K562 (cell line): ENCODE data around the gene ECD. TPM values are rescaled to one million over a fixed set of nuclear protein-coding genes. Genes with fewer than 3 reads are reported as not detected.
A peak's percentile ranks its signal among the peaks of the same experiment; 100 is the strongest.

Experiments
- DDX20 ChIP-seq: fragments of 450-650 bp; IDR thresholded peaks from 2 replicates; pipeline ENCODE4 v1.6.1; 2016; ENCODE audit warnings: missing genetic modification characterization, low read depth, mild to moderate bottlenecking, missing compliant biosample characterization, moderate library complexity
- EP300 ChIP-seq: IDR thresholded peaks from 2 replicates; pipeline ENCODE4 v1.6.1; 2012; ENCODE audit warnings: low read length, improper control_type of control experiment
- FOSL1 ChIP-seq: fragments of 200-800 bp; sonication (Bioruptor generic); conservative IDR thresholded peaks from 2 replicates; pipeline ENCODE4 v1.6.1; 2016; ENCODE audit warnings: missing genetic modification characterization, missing compliant biosample characterization
- HEY1 ChIP-seq: fragments of 250-450 bp; sonication (Bioruptor Pico); IDR thresholded peaks from 2 replicates; pipeline ENCODE4 v1.5.0; 2020; ENCODE audit warnings: mild to moderate bottlenecking, moderate library complexity, borderline replicate concordance
- ILF3 ChIP-seq: fragments of 450-650 bp; IDR thresholded peaks from 2 replicates; pipeline ENCODE4 v1.6.1; 2018; ENCODE audit warnings: antibody characterized with exemption, mild to moderate bottlenecking, moderate library complexity, borderline replicate concordance
- POLR3G ChIP-seq: IDR thresholded peaks from 2 replicates; pipeline ENCODE4 v1.6.1; 2011; ENCODE audit not compliant: insufficient read length, insufficient replicate concordance; ENCODE audit errors: extremely low read depth
- SMAD3 ChIP-seq: fragments of 450-650 bp; formaldehyde crosslinking; conservative IDR thresholded peaks from 2 replicates; pipeline ENCODE4 v1.4.0; 2020; ENCODE audit warnings: mild to moderate bottlenecking
- SPI1 ChIP-seq: IDR thresholded peaks from 2 replicates; pipeline ENCODE4 v1.6.1; 2011; ENCODE audit warnings: low read depth, low read length, control low read depth, borderline replicate concordance
- TAF1 ChIP-seq: IDR thresholded peaks from 2 replicates; pipeline ENCODE4 v1.6.1; 2011; ENCODE audit warnings: mild to moderate bottlenecking, low read length, moderate library complexity; ENCODE audit not compliant: insufficient read depth, control insufficient read depth, severe bottlenecking; ENCODE audit errors: extremely low read depth
- TAF9B ChIP-seq: fragments of 450-650 bp; IDR thresholded peaks from 2 replicates; pipeline ENCODE4 v1.6.1; 2018; ENCODE audit warnings: mild to moderate bottlenecking; ENCODE audit not compliant: partially characterized antibody
- TCFL5 ChIP-seq: fragments of 250-450 bp; sonication (Bioruptor Pico); conservative IDR thresholded peaks from 2 replicates; pipeline ENCODE4 v1.6.1; 2021; ENCODE audit warnings: mild to moderate bottlenecking, moderate library complexity, matching md5 sums
- UBTF ChIP-seq, 2 experiments: IDR thresholded peaks; 2 replicates each; pipeline ENCODE4 v1.6.1; 2012; ENCODE audit warnings: improper control_type of control experiment in 2 of 2, low read depth in 2 of 2, low read length in 2 of 2, borderline replicate concordance in 1 of 2
- ZNF143 ChIP-seq: sonication (generic); formaldehyde crosslinking; IDR thresholded peaks from 2 replicates; pipeline ENCODE4 v1.9.0; 2022; ENCODE audit warnings: mild to moderate bottlenecking, missing genetic modification reagents
- ZNF583 ChIP-seq: fragments of 250-450 bp; sonication (Bioruptor Pico); IDR thresholded peaks from 2 replicates; pipeline ENCODE4 v1.4.0; 2020
- ZNF639 ChIP-seq, 2 experiments: fragments of 200-800 bp in 1 of 2; sonication (Bioruptor generic) in 1 of 2; sonication (generic) in 1 of 2; formaldehyde crosslinking in 1 of 2; IDR thresholded peaks in 1 of 2; conservative IDR thresholded peaks in 1 of 2; 2 replicates each; pipeline versions ENCODE4 v1.5.0 to v1.6.1; 2016 to 2020; ENCODE audit warnings: missing compliant biosample characterization in 1 of 2, missing genetic modification characterization in 1 of 2, missing genetic modification reagents in 1 of 2
- polyA plus RNA-seq, 8 experiments: library from polyadenylated mRNA; depleted of rRNA in 4 of 8; stranded (reverse) in 5 of 8; unstranded in 3 of 8; fragments of >200 nt; fragmentation: Nextera tagmentation in 2 of 8; fragmentation: Illumina TruSeq in 1 of 8; extraction: Ambion mirVana in 2 of 8; extraction: Trizol in 1 of 8; gene quantifications; 2 replicates each; pipeline versions ENCODE4 v1.2.1 to v1.2.3, GENCODE V29; 2011 to 2014; ENCODE audit warnings: inconsistent platforms in 1 of 8, missing spikeins in 1 of 8
- total RNA-seq, 7 experiments: library from RNA; depleted of rRNA in 6 of 7; stranded (reverse); fragments of >200 nt in 6 of 7; fragmentation: Illumina TruSeq in 2 of 7; extraction: Trizol in 2 of 7; gene quantifications; 2 replicates each; pipeline versions ENCODE4 v1.2.1 to v1.2.3, GENCODE V29; 2011 to 2021; ENCODE audit warnings: low replicate concordance in 1 of 7
- TF ChIP-seq, protein P1 (sequence below): fragments of 450-650 bp; IDR thresholded peaks from 2 replicates; pipeline ENCODE4 v1.6.1; 2016
- TF ChIP-seq, protein P2 (sequence below): fragments of 250-450 bp; sonication (Bioruptor Pico); IDR thresholded peaks from 2 replicates; pipeline ENCODE4 v1.4.0; 2020; ENCODE audit warnings: mild to moderate bottlenecking
- TF ChIP-seq, protein P3 (sequence below), 3 experiments: IDR thresholded peaks in 2 of 3; conservative IDR thresholded peaks in 1 of 3; 2 replicates each; pipeline ENCODE4 v1.5.1; 2011 to 2012; ENCODE audit warnings: low read length in 3 of 3, mild to moderate bottlenecking in 3 of 3, control low read depth in 2 of 3, improper control_type of control experiment in 1 of 3, inconsistent platforms in 1 of 3, low read depth in 1 of 3, mixed read lengths in 1 of 3, moderate library complexity in 1 of 3; ENCODE audit not compliant: insufficient read depth in 2 of 3

The ECD gene
- total and polyA plus RNA-seq, 9 of the 15 experiments (the other 6 are each of a cell fraction or from before 2014, with no cell fraction given), result 33.5 to 79.9 (median 53.2) TPM

GRCh38 chr10:73110345-73110849 is 57.4 kb downstream of the ECD start, which contains the start of gene NUDT13 (continued):
- TF ChIP-seq SMAD3 (CRISPR knock-in tag) (0 out of 2 replicates have a peak, but pooled peaks have one; percentile 61), SPI1 (peak; percentile 80; the same call in 1 of the 2 replicates), ZNF639 (CRISPR knock-in tag; conservative IDR thresholded peaks at IDR 0.05 in 1 of 2, IDR thresholded peaks at IDR 0.05 in 1 of 2) (peak in 1 of 2 experiments; percentile 82; a peak in 2 of 4 replicates), TCFL5 (CRISPR knock-in tag) (peak; percentile 33; the same call in 1 of the 2 replicates), UBTF (IDR thresholded peaks at IDR 0.05; ENCODE audit: borderline replicate concordance in 1 of 2, low read depth in 2 of 2, low read length in 2 of 2) (peak in 1 of 2 experiments; percentile 60; a peak in 1 of 4 replicates), FOSL1 (no peak), TAF9B (peak; percentile 69), DDX20 (peak; percentile 47; the same call in 1 of the 2 replicates), ZNF143 (peak; percentile 98), TAF1 (peak; percentile 76), ILF3 (0 out of 2 replicates have a peak, but pooled peaks have one; percentile 64), HEY1 (CRISPR knock-in tag) (no peak), EP300 (peak; percentile 45; the same call in 1 of the 2 replicates), POLR3G (no peak), ZNF583 (peak; percentile 25; the same call in 1 of the 2 replicates)
- TF ChIP-seq, protein P1, sequence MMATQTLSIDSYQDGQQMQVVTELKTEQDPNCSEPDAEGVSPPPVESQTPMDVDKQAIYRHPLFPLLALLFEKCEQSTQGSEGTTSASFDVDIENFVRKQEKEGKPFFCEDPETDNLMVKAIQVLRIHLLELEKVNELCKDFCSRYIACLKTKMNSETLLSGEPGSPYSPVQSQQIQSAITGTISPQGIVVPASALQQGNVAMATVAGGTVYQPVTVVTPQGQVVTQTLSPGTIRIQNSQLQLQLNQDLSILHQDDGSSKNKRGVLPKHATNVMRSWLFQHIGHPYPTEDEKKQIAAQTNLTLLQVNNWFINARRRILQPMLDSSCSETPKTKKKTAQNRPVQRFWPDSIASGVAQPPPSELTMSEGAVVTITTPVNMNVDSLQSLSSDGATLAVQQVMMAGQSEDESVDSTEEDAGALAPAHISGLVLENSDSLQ, result no peak
- TF ChIP-seq, protein P2, sequence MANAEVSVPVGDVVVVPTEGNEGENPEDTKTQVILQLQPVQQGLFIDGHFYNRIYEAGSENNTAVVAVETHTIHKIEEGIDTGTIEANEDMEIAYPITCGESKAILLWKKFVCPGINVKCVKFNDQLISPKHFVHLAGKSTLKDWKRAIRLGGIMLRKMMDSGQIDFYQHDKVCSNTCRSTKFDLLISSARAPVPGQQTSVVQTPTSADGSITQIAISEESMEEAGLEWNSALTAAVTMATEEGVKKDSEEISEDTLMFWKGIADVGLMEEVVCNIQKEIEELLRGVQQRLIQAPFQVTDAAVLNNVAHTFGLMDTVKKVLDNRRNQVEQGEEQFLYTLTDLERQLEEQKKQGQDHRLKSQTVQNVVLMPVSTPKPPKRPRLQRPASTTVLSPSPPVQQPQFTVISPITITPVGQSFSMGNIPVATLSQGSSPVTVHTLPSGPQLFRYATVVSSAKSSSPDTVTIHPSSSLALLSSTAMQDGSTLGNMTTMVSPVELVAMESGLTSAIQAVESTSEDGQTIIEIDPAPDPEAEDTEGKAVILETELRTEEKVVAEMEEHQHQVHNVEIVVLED, result peak; percentile 77
- TF ChIP-seq, protein P3, sequence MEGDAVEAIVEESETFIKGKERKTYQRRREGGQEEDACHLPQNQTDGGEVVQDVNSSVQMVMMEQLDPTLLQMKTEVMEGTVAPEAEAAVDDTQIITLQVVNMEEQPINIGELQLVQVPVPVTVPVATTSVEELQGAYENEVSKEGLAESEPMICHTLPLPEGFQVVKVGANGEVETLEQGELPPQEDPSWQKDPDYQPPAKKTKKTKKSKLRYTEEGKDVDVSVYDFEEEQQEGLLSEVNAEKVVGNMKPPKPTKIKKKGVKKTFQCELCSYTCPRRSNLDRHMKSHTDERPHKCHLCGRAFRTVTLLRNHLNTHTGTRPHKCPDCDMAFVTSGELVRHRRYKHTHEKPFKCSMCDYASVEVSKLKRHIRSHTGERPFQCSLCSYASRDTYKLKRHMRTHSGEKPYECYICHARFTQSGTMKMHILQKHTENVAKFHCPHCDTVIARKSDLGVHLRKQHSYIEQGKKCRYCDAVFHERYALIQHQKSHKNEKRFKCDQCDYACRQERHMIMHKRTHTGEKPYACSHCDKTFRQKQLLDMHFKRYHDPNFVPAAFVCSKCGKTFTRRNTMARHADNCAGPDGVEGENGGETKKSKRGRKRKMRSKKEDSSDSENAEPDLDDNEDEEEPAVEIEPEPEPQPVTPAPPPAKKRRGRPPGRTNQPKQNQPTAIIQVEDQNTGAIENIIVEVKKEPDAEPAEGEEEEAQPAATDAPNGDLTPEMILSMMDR (IDR thresholded peaks at IDR 0.05 in 2 of 3, conservative IDR thresholded peaks at IDR 0.05 in 1 of 3; ENCODE audit: insufficient read depth in 2 of 3, low read depth in 1 of 3, low read length in 3 of 3), result peak in 1 of 3 experiments; percentile 34; a peak in 2 of 6 replicates
